DOHH2 (cell line): ENCODE measurements around the gene RIOX2.
A peak's percentile ranks its signal among the peaks of the same experiment; 100 is the strongest.

Experiments used
- H3F3A ChIP-seq: fragments of 200-600 bp; sonication (generic), shearing (Covaris generic); 2 replicates; pipeline ENCODE4 v1.6.0; 2016; ENCODE audit warnings: antibody characterized with exemption, mild to moderate bottlenecking; ENCODE audit not compliant: control insufficient read depth, insufficient read depth
- H3K27ac ChIP-seq: fragments of 200-600 bp; sonication (generic); 2 replicates; pipeline ENCODE4 v1.5.1; 2014; ENCODE audit warnings: low read depth, mild to moderate bottlenecking, low read length, moderate library complexity
- H3K27me3 ChIP-seq: fragments of 200-600 bp; sonication (generic); 2 replicates; pipeline ENCODE4 v1.6.1; 2014; ENCODE audit warnings: mild to moderate bottlenecking, low read length, mixed read lengths; ENCODE audit not compliant: control insufficient read depth
- H3K36me3 ChIP-seq: fragments of 200-600 bp; sonication (generic); 2 replicates; pipeline ENCODE4 v1.6.1; 2014; ENCODE audit warnings: mild to moderate bottlenecking, low read length, moderate library complexity, mixed read lengths; ENCODE audit not compliant: control insufficient read depth
- H3K4me1 ChIP-seq: fragments of 200-600 bp; sonication (generic); 2 replicates; pipeline ENCODE4 v1.6.1; 2014; ENCODE audit warnings: mild to moderate bottlenecking, low read length, mixed read lengths; ENCODE audit not compliant: control insufficient read depth
- H3K4me2 ChIP-seq: fragments of 200-600 bp; sonication (generic); 2 replicates; pipeline ENCODE4 v1.6.0; 2014; ENCODE audit warnings: mild to moderate bottlenecking, low read length, moderate library complexity
- H3K4me3 ChIP-seq: fragments of 200-600 bp; sonication (generic); 2 replicates; pipeline ENCODE4 v1.5.1; 2014; ENCODE audit warnings: mild to moderate bottlenecking, low read length, mixed read lengths
- H3K79me2 ChIP-seq: fragments of 200-600 bp; sonication (generic); 2 replicates; pipeline ENCODE4 v1.6.1; 2014; ENCODE audit warnings: mild to moderate bottlenecking, low read length, mixed read lengths; ENCODE audit not compliant: control insufficient read depth
- H3K9me2 ChIP-seq: fragments of 200-600 bp; sonication (generic); replicated peaks from 2 replicates; pipeline ENCODE4 v1.6.1; 2014; ENCODE audit warnings: mild to moderate bottlenecking, low read length, mixed read lengths; ENCODE audit not compliant: control insufficient read depth
- H3K9me3 ChIP-seq: fragments of 200-600 bp; sonication (generic); 2 replicates; pipeline ENCODE4 v1.6.1; 2014; ENCODE audit warnings: antibody characterized with exemption, low read length, mixed read lengths; ENCODE audit not compliant: control insufficient read depth, insufficient read depth
- H4K20me1 ChIP-seq: fragments of 200-600 bp; sonication (generic); 2 replicates; pipeline ENCODE4 v1.6.0; 2014; ENCODE audit warnings: low read depth, mild to moderate bottlenecking, antibody characterized with exemption, low read length, moderate library complexity; ENCODE audit not compliant: control insufficient read depth, insufficient read depth
- EZH2phosphoT487 ChIP-seq: fragments of 200-600 bp; sonication (generic); IDR thresholded peaks from 2 replicates; pipeline ENCODE4 v1.6.1; 2017; ENCODE audit warnings: borderline replicate concordance, mild to moderate bottlenecking, antibody characterized with exemption, low read length, moderate library complexity, mixed read lengths
- TF ChIP-seq, protein P1 (sequence below): fragments of 200-600 bp; sonication (generic); IDR thresholded peaks from one replicate; pipeline ENCODE4 v1.5.1; 2014; ENCODE audit warnings: antibody characterized with exemption, mild to moderate bottlenecking, low read depth, low read length; ENCODE audit not compliant: poor library complexity, severe bottlenecking

The RIOX2 gene

GRCh38 chr3:98010194-98010882 is 38.1 kb upstream of the RIOX2 start:
- no peak overlapping the region for H3K4me2 ChIP-seq
- TF ChIP-seq, protein P1, sequence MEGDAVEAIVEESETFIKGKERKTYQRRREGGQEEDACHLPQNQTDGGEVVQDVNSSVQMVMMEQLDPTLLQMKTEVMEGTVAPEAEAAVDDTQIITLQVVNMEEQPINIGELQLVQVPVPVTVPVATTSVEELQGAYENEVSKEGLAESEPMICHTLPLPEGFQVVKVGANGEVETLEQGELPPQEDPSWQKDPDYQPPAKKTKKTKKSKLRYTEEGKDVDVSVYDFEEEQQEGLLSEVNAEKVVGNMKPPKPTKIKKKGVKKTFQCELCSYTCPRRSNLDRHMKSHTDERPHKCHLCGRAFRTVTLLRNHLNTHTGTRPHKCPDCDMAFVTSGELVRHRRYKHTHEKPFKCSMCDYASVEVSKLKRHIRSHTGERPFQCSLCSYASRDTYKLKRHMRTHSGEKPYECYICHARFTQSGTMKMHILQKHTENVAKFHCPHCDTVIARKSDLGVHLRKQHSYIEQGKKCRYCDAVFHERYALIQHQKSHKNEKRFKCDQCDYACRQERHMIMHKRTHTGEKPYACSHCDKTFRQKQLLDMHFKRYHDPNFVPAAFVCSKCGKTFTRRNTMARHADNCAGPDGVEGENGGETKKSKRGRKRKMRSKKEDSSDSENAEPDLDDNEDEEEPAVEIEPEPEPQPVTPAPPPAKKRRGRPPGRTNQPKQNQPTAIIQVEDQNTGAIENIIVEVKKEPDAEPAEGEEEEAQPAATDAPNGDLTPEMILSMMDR: no peak
- no peak for TF ChIP-seq EZH2phosphoT487
- H3K4me1 ChIP-seq: peaks cover 16% of the 10 kb centered on the region
- H3K9me2 ChIP-seq: no peaks in the 10 kb centered on the region
- no peak overlapping the region for H3K27ac ChIP-seq
- no peaks in the 10 kb centered on the region for H3K79me2 ChIP-seq
- no peaks in the 10 kb centered on the region for H3F3A ChIP-seq
- no peaks in the 10 kb centered on the region for H4K20me1 ChIP-seq
- no peaks in the 10 kb centered on the region for H3K27me3 ChIP-seq
- no peaks in the 10 kb centered on the region for H3K9me3 ChIP-seq
- no peaks in the 10 kb centered on the region for H3K36me3 ChIP-seq
- H3K4me3 ChIP-seq: no peak overlapping the region

DNA sequence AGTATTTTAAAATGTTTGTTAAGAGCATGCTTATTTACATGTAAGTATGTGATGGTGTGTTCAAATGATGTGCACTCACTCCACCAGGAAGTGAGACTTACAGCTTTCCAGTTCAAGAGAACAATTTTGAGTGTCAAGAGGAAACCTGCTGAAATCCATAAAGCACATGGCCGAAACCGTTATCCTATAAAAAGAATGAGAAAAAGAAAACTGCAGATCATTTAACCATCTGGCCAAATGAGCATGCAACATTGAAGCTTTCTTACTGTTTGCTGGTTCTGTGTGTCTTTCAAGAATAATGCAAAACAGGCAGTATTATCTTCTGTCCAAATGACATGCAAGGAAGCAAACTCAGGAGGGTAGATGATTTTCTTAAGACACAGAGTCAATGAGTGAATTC is 36.6 kb upstream of the RIOX2 start:
- peak overlapping the region; percentile 32 for H3K4me2 ChIP-seq
- no peaks in the 10 kb centered on the region for H3F3A ChIP-seq
- TF ChIP-seq, protein P1: no peak
- TF ChIP-seq EZH2phosphoT487: no peak
- no peaks in the 10 kb centered on the region for H3K9me3 ChIP-seq
- H3K79me2 ChIP-seq: no peaks in the 10 kb centered on the region
- no peaks in the 10 kb centered on the region for H3K27me3 ChIP-seq
- no peak overlapping the region for H3K27ac ChIP-seq
- peaks cover 27% of the 10 kb centered on the region for H3K4me1 ChIP-seq
- H3K36me3 ChIP-seq: no peaks in the 10 kb centered on the region
- no peaks in the 10 kb centered on the region for H4K20me1 ChIP-seq
- 0 out of 2 replicates have a peak overlapping the region, but pooled peaks have one; percentile 22 for H3K4me3 ChIP-seq
- H3K9me2 ChIP-seq: no peaks in the 10 kb centered on the region

DNA sequence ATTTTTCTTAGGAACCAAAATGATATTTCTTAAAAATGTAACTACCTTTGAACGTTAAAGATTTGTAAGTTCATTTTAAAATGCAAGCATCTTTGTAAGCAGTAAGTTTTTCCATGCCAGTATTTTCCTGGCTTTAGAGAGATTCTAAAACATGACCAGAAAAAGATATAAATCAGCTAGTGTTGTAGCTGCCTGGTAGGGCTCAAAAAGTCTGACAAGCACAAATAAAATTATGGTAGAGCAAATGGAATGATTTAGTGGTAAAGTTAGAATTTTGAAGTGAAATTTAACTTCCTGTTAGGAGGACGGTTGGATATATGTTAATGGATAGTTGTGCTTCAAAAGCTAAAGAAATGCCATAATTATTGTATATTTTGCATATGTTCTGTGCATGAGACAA is 33.2 kb upstream of the RIOX2 start:
- Histone ChIP-seq H3K4me1 (peaks cover 36% of the 10 kb centered on the region), H3K27ac (no peak overlapping the region), H3K4me3 (no peak overlapping the region), H3K9me2 (no peaks in the 10 kb centered on the region), H3K27me3 (no peaks in the 10 kb centered on the region), H3K36me3 (no peaks in the 10 kb centered on the region), H3F3A (no peaks in the 10 kb centered on the region), H3K79me2 (no peaks in the 10 kb centered on the region), H3K4me2 (no peak overlapping the region), H3K9me3 (no peaks in the 10 kb centered on the region), H4K20me1 (no peaks in the 10 kb centered on the region)
- TF ChIP-seq EZH2phosphoT487: no peak
- TF ChIP-seq, protein P1: no peak
